Activated naive CD4-positive, alpha-beta T cell treated with anti-CD3 and anti-CD28 coated beads, Interleukin-2, amount 50 U/mL, for 24 hours (primary cell): ENCODE results near the gene TMOD2.
A peak's percentile ranks its signal among the peaks of the same experiment; 100 is the strongest.

Source experiments
- H3K27ac Mint-ChIP-seq: one replicate; pipeline ENCODE4 v1.8.0; 2021; ENCODE audit warnings: mild to moderate bottlenecking, mixed read lengths
- H3K27me3 Mint-ChIP-seq: one replicate; pipeline ENCODE4 v1.8.0; 2021; ENCODE audit warnings: mixed read lengths
- H3K36me3 Mint-ChIP-seq: one replicate; pipeline ENCODE4 v1.8.0; 2021; ENCODE audit warnings: mixed read lengths
- H3K4me1 Mint-ChIP-seq: one replicate; pipeline ENCODE4 v1.8.0; 2021; ENCODE audit warnings: mixed read lengths
- H3K4me3 Mint-ChIP-seq: one replicate; pipeline ENCODE4 v1.8.0; 2021; ENCODE audit warnings: mild to moderate bottlenecking, mixed read lengths
- H3K9me3 Mint-ChIP-seq: one replicate; pipeline ENCODE4 v1.8.0; 2021; ENCODE audit warnings: mixed read lengths

The TMOD2 gene

GRCh38 chr15:51726302-51727073, 24.9 kb upstream of the TMOD2 start:
- peaks cover 9% of the 10 kb centered on the region for H3K36me3 Mint-ChIP-seq
- peaks cover 78% of the 10 kb centered on the region for H3K4me1 Mint-ChIP-seq
- H3K9me3 Mint-ChIP-seq = no peaks in the 10 kb centered on the region
- no peaks in the 10 kb centered on the region for H3K27me3 Mint-ChIP-seq
- H3K4me3 Mint-ChIP-seq = peak overlapping the region; percentile 9
- H3K27ac Mint-ChIP-seq = peak overlapping the region; percentile 71

GRCh38 chr15:51727141-51727897, 24.1 kb upstream of the TMOD2 start:
- H3K27me3 Mint-ChIP-seq = no peaks in the 10 kb centered on the region
- no peaks in the 10 kb centered on the region for H3K9me3 Mint-ChIP-seq
- H3K4me1 Mint-ChIP-seq = peaks cover 81% of the 10 kb centered on the region
- H3K36me3 Mint-ChIP-seq = peaks cover 5% of the 10 kb centered on the region
- H3K27ac Mint-ChIP-seq = peak overlapping the region; percentile 80
- H3K4me3 Mint-ChIP-seq = no peak overlapping the region

- H3K4me3 Mint-ChIP-seq = peak overlapping the region; percentile 83
- no peaks in the 10 kb centered on the region for H3K27me3 Mint-ChIP-seq
- peaks cover 2% of the 10 kb centered on the region for H3K36me3 Mint-ChIP-seq
- H3K4me1 Mint-ChIP-seq = peaks cover 91% of the 10 kb centered on the region
- H3K9me3 Mint-ChIP-seq = no peaks in the 10 kb centered on the region
- peak overlapping the region; percentile 98 for H3K27ac Mint-ChIP-seq
These were observed 19.7 kb upstream of the TMOD2 start for GRCh38 chr15:51731549-51732267.

- Mint-ChIP-seq H3K9me3 (no peaks in the 10 kb centered on the region), H3K36me3 (peaks cover 2% of the 10 kb centered on the region), H3K27me3 (no peaks in the 10 kb centered on the region), H3K4me1 (peaks cover 82% of the 10 kb centered on the region), H3K4me3 (peak overlapping the region; percentile 31), H3K27ac (peak overlapping the region; percentile 98)
These were observed 18.8 kb upstream of the TMOD2 start for GRCh38 chr15:51732646-51733045.

- peak overlapping the region; percentile 92 for H3K4me3 Mint-ChIP-seq
- no peaks in the 10 kb centered on the region for H3K36me3 Mint-ChIP-seq
- no peaks in the 10 kb centered on the region for H3K27me3 Mint-ChIP-seq
- peaks cover 82% of the 10 kb centered on the region for H3K4me1 Mint-ChIP-seq
- H3K9me3 Mint-ChIP-seq = no peaks in the 10 kb centered on the region
- peak overlapping the region; percentile 97 for H3K27ac Mint-ChIP-seq
These were observed 16.0 kb upstream of the TMOD2 start for GRCh38 chr15:51735228-51736010.

- Mint-ChIP-seq H3K27ac (peak overlapping the region; percentile 97), H3K4me1 (peaks cover 76% of the 10 kb centered on the region), H3K27me3 (no peaks in the 10 kb centered on the region), H3K9me3 (no peaks in the 10 kb centered on the region), H3K4me3 (peak overlapping the region; percentile 92), H3K36me3 (no peaks in the 10 kb centered on the region)
These were observed 15.3 kb upstream of the TMOD2 start for GRCh38 chr15:51736069-51736468.

GRCh38 chr15:51736751-51737521, 14.5 kb upstream of the TMOD2 start:
- Mint-ChIP-seq H3K4me3 (peak overlapping the region; percentile 92), H3K9me3 (no peaks in the 10 kb centered on the region), H3K4me1 (peaks cover 68% of the 10 kb centered on the region), H3K27ac (peak overlapping the region; percentile 97), H3K27me3 (no peaks in the 10 kb centered on the region), H3K36me3 (no peaks in the 10 kb centered on the region)

- no peaks in the 10 kb centered on the region for H3K36me3 Mint-ChIP-seq
- H3K9me3 Mint-ChIP-seq = no peaks in the 10 kb centered on the region
- peak within 1 kb of the TSS; percentile 97 for H3K27ac Mint-ChIP-seq
- H3K4me3 Mint-ChIP-seq = peak within 1 kb of the TSS; percentile 92
- peaks cover 60% of the 10 kb centered on the region for H3K4me1 Mint-ChIP-seq
- no peaks in the 10 kb centered on the region for H3K27me3 Mint-ChIP-seq
These were observed 13.7 kb upstream of the TMOD2 start, which contains the start of gene LYSMD2 for GRCh38 chr15:51737522-51738305. Gene LYSMD2, minus strand, starts transcription at chr15:51737655. Its CDS starts 33 bp downstream, at chr15:51737622.

GRCh38 chr15:51738553-51738952, 12.8 kb upstream of the TMOD2 start:
- Mint-ChIP-seq H3K4me3 (peak overlapping the region; percentile 85), H3K27ac (peak overlapping the region; percentile 96), H3K9me3 (no peaks in the 10 kb centered on the region), H3K36me3 (no peaks in the 10 kb centered on the region), H3K27me3 (no peaks in the 10 kb centered on the region), H3K4me1 (peaks cover 52% of the 10 kb centered on the region)

GRCh38 chr15:51739061-51739712, 12.2 kb upstream of the TMOD2 start:
- peaks cover 48% of the 10 kb centered on the region for H3K4me1 Mint-ChIP-seq
- H3K9me3 Mint-ChIP-seq = no peaks in the 10 kb centered on the region
- peak overlapping the region; percentile 89 for H3K27ac Mint-ChIP-seq
- H3K27me3 Mint-ChIP-seq = no peaks in the 10 kb centered on the region
- H3K4me3 Mint-ChIP-seq = peak overlapping the region; percentile 79
- no peaks in the 10 kb centered on the region for H3K36me3 Mint-ChIP-seq

- Mint-ChIP-seq H3K27me3 (peaks cover 1% of the 10 kb centered on the region), H3K9me3 (no peaks in the 10 kb centered on the region), H3K36me3 (no peaks in the 10 kb centered on the region), H3K27ac (no peak overlapping the region), H3K4me3 (no peak overlapping the region), H3K4me1 (peaks cover 28% of the 10 kb centered on the region)
These were observed 2.1 kb upstream of the TMOD2 start for GRCh38 chr15:51749307-51749706.

GRCh38 chr15:51750186-51750585, 1.2 kb upstream of the TMOD2 start:
- H3K4me3 Mint-ChIP-seq = peak overlapping the region; percentile 83
- no peaks in the 10 kb centered on the region for H3K36me3 Mint-ChIP-seq
- no peak overlapping the region for H3K27ac Mint-ChIP-seq
- H3K27me3 Mint-ChIP-seq = peaks cover 1% of the 10 kb centered on the region
- H3K9me3 Mint-ChIP-seq = no peaks in the 10 kb centered on the region
- H3K4me1 Mint-ChIP-seq = peaks cover 31% of the 10 kb centered on the region
